Esophagus squamous epithelium (tissue), 5 donors: ENCODE results near the gene CTNS. TPM values are rescaled to one million over a fixed set of nuclear protein-coding genes. Genes with fewer than 3 reads are reported as not detected.
A peak's percentile ranks its signal among the peaks of the same experiment; 100 is the strongest.

Experiments
- DNase-seq: peaks from one replicate; lab custom pipeline; 2025; lab: John Stamatoyannopoulos, UW
- H3K27ac ChIP-seq, 4 donors: fragments of 200-600 bp; sonication (generic); one replicate each; pipeline ENCODE4 v1.5.1; 2016 to 2019; ENCODE audit warnings: mild to moderate bottlenecking in 1 of 4
- H3K27me3 ChIP-seq, 4 donors: fragments of 200-600 bp; sonication (generic); 1 replicate in 3 of 4; 2 replicates in 1 of 4; pipeline versions ENCODE4 v1.5.1 to v1.6.0; 2017 to 2021; ENCODE audit warnings: antibody characterized with exemption in 1 of 4
- H3K36me3 ChIP-seq, 3 donors: fragments of 200-600 bp; sonication (generic); one replicate each; pipeline ENCODE4 v1.5.1; 2016 to 2019
- H3K4me1 ChIP-seq, 3 donors: fragments of 200-600 bp; sonication (generic); one replicate each; pipeline ENCODE4 v1.5.1; 2017 to 2019
- H3K4me3 ChIP-seq, 4 donors: fragments of 200-600 bp; sonication (generic); 1 replicate in 3 of 4; 2 replicates in 1 of 4; pipeline ENCODE4 v1.5.1; 2016 to 2019; ENCODE audit warnings: mild to moderate bottlenecking in 2 of 4, moderate library complexity in 1 of 4
- H3K9me3 ChIP-seq, 3 donors: fragments of 200-600 bp; sonication (generic); one replicate each; pipeline ENCODE4 v1.5.1; 2016 to 2019
- CTCF ChIP-seq, 6 experiments: fragments of 450-650 bp in 4 of 6; fragments of 200-600 bp in 2 of 6; sonication (generic) in 2 of 6; IDR thresholded peaks; one replicate each; pipeline ENCODE4 v1.5.1; 2016 to 2019; ENCODE audit warnings: antibody characterized with exemption in 6 of 6, mild to moderate bottlenecking in 4 of 6, moderate library complexity in 4 of 6
- POLR2A ChIP-seq, 4 donors: fragments of 450-650 bp; IDR thresholded peaks; one replicate each; pipeline ENCODE4 v1.6.1; 2017; ENCODE audit warnings: antibody characterized with exemption in 4 of 4, mild to moderate bottlenecking in 4 of 4, moderate library complexity in 3 of 4
- WGBS, 2 donors: methylation state at CpG; one replicate each; pipeline ENCODE4 v1.1.5; 2018; 5-methylcytosine and 5-hydroxymethylcytosine counted together
- intact Hi-C: fragments of 100-400 bp; cut with DNase I; formaldehyde crosslinking; loops from one replicate; pipeline ENCODE4 v1.15.0; 2022
- total RNA-seq, 4 donors: library from RNA; depleted of rRNA; stranded (reverse); fragments of >200 nt; gene quantifications; one replicate each; pipeline ENCODE4 v1.1.0, GENCODE V29; 2016
- donor health status: DM: yes; HTN: yes; CAD: no.

Gene CTNS
- total RNA-seq = 10 to 100 TPM in 2 of 4 donors, 1 to 10 TPM in 2; 5.9 to 14.3 (median 9.8) TPM

GRCh38 chr17:3636154-3636907 is at the start of gene CTNS, which contains the start of gene SHPK:
Gene CTNS, plus strand, starts transcription at chr17:3636760. Its CDS starts 3,447 bp downstream, at chr17:3640207.
Gene SHPK, minus strand, starts transcription at chr17:3636250. Its CDS starts 31 bp downstream, at chr17:3636219.
- intact Hi-C loops = loop anchor here (10.0 kb wide), 1 partner anchor 592 kb away; no protein-coding TSS in a partner anchor
- H3K4me1 ChIP-seq = peaks cover 13 to 33% (median 17%) of the 10 kb centered on the region in 3 donors
- no peaks in the 10 kb centered on the region for H3K9me3 ChIP-seq
- peak; percentile 83 for DNase-seq
- no peaks in the 10 kb centered on the region for H3K27me3 ChIP-seq
- H3K36me3 ChIP-seq = peaks cover 0 to 42% (median 0%) of the 10 kb centered on the region in 3 donors
- TF ChIP-seq POLR2A (IDR thresholded peaks at IDR 0.05) (peak in 3 of 4 donors; percentile 17 to 59 (median 29)), CTCF (IDR thresholded peaks at IDR 0.05) (no peak)
- 2% methylated on average over 11 of the region's 68 CpGs; no CpG with 5 or more reads in 1 of the 2 donors for WGBS, 2 donors
- H3K27ac ChIP-seq = peak within 1 kb of the TSS; percentile 93 to 99 (median 97)
- H3K4me3 ChIP-seq = peak within 1 kb of the TSS; percentile 68 to 100 (median 82)

GRCh38 chr17:3589784-3590183 is 46.8 kb upstream of the CTNS start:
- TF ChIP-seq POLR2A (IDR thresholded peaks at IDR 0.05) = no peak
- TF ChIP-seq CTCF (IDR thresholded peaks at IDR 0.05) = no peak
- H3K4me1 ChIP-seq = no peaks in the 10 kb centered on the region
- intact Hi-C loops = no loop called here
- no peak overlapping the region for H3K4me3 ChIP-seq
- H3K27ac ChIP-seq = no peak overlapping the region
- H3K9me3 ChIP-seq = no peaks in the 10 kb centered on the region
- no peak for DNase-seq
- peaks cover 0 to 73% (median 19%) of the 10 kb centered on the region in 3 donors for H3K36me3 ChIP-seq
- H3K27me3 ChIP-seq = peaks cover 0 to 3% (median 0%) of the 10 kb centered on the region in 4 donors
- 97% methylated on average over 13 to 22 of the region's 22 CpGs for WGBS, 2 donors

GRCh38 chr17:3590231-3590630 is 46.3 kb upstream of the CTNS start:
- H3K4me1 ChIP-seq = no peaks in the 10 kb centered on the region
- H3K27me3 ChIP-seq = peaks cover 0 to 4% (median 0%) of the 10 kb centered on the region in 4 donors
- no peaks in the 10 kb centered on the region for H3K9me3 ChIP-seq
- no peak overlapping the region for H3K27ac ChIP-seq
- no peak for DNase-seq
- peaks cover 0 to 68% (median 19%) of the 10 kb centered on the region in 3 donors for H3K36me3 ChIP-seq
- no peak for TF ChIP-seq CTCF (IDR thresholded peaks at IDR 0.05)
- no peak for TF ChIP-seq POLR2A (IDR thresholded peaks at IDR 0.05)
- 93 to 96% methylated on average over 2 to 6 of the region's 15 CpGs for whole genome bisulfite sequencing, 2 donors
- intact Hi-C loops = no loop called here
- H3K4me3 ChIP-seq = no peak overlapping the region

- H3K27me3 ChIP-seq = peaks cover 0 to 9% (median 0%) of the 10 kb centered on the region in 4 donors
- H3K9me3 ChIP-seq = no peaks in the 10 kb centered on the region
- intact Hi-C loops = no loop called here
- WGBS, 2 donors = 93 to 95% methylated on average over 13 to 14 of the region's 15 CpGs
- TF ChIP-seq POLR2A (IDR thresholded peaks at IDR 0.05) (no peak), CTCF (IDR thresholded peaks at IDR 0.05) (no peak)
- peaks cover 0 to 63% (median 19%) of the 10 kb centered on the region in 3 donors for H3K36me3 ChIP-seq
- no peak overlapping the region for H3K27ac ChIP-seq
- no peak overlapping the region for H3K4me3 ChIP-seq
- no peak for DNase-seq
- no peaks in the 10 kb centered on the region for H3K4me1 ChIP-seq
Observed at GRCh38 chr17:3590768-3591167, 45.8 kb upstream of the CTNS start.
